CD4-positive, alpha-beta T cell (primary cell): ENCODE results near the gene RPL39L. TPM values are rescaled to one million over a fixed set of nuclear protein-coding genes. Genes with fewer than 3 reads are reported as not detected.

Experiments used
- ATAC-seq: fragments of 200-7000 bp; cut with Tn5 transposase; one replicate; pipeline ENCODE4 v1.10.0; 2022; ENCODE audit warnings: mild to moderate bottlenecking; ENCODE audit not compliant: poor library complexity
- CTCF ChIA-PET: fragments of 350-600 bp; sonication (Branson Sonifier 250); formaldehyde crosslinking; loops from one replicate; lab custom pipeline; 2021; ENCODE audit warnings: antibody characterized with exemption, inconsistent platforms; lab: Charles Lee
- POLR2A ChIA-PET: fragments of 350-600 bp; sonication (Branson Sonifier 250); formaldehyde crosslinking; loops from one replicate; lab custom pipeline; 2021; ENCODE audit warnings: antibody characterized with exemption, inconsistent platforms; lab: Charles Lee
- DNase-seq, 14 experiments: peaks; one replicate each; pipeline ENCODE4 v3.0.0-alpha.2; 2013 to 2020; ENCODE audit warnings: mixed read lengths in 2 of 14
- H3K27ac ChIP-seq, 2 donors: one replicate each; pipeline versions ENCODE4 v1.5.1 to v1.7.0; 2013; ENCODE audit warnings: low read length in 2 of 2, low read depth in 1 of 2, mild to moderate bottlenecking in 1 of 2
- H3K27me3 ChIP-seq, 2 experiments: 1 replicate in 1 of 2; 2 replicates in 1 of 2; pipeline versions ENCODE4 v1.6.1 to v1.7.0; 2013; ENCODE audit warnings: low read length in 2 of 2, control low read depth in 1 of 2, mild to moderate bottlenecking in 1 of 2, moderate library complexity in 1 of 2; ENCODE audit not compliant: insufficient read depth in 2 of 2, control insufficient read depth in 1 of 2
- H3K36me3 ChIP-seq: one replicate; pipeline ENCODE4 v1.6.1; 2013; ENCODE audit warnings: low read length, control low read depth; ENCODE audit not compliant: insufficient read depth
- H3K4me1 ChIP-seq: one replicate; pipeline ENCODE4 v1.6.1; 2013; ENCODE audit warnings: low read length, control low read depth; ENCODE audit not compliant: insufficient read depth
- H3K4me3 ChIP-seq: one replicate; pipeline ENCODE4 v1.5.1; 2013; ENCODE audit warnings: mild to moderate bottlenecking, low read length, moderate library complexity
- H3K9me3 ChIP-seq, 2 experiments: 1 replicate in 1 of 2; 2 replicates in 1 of 2; pipeline versions ENCODE4 v1.6.1 to v1.7.0; 2013; ENCODE audit warnings: low read length in 2 of 2, mild to moderate bottlenecking in 2 of 2, control low read depth in 1 of 2, moderate library complexity in 1 of 2; ENCODE audit not compliant: control insufficient read depth in 1 of 2, insufficient read depth in 1 of 2
- H3K27ac Mint-ChIP-seq: one replicate; pipeline ENCODE4 v1.8.0; 2020; ENCODE audit warnings: mixed read lengths
- H3K27me3 Mint-ChIP-seq: one replicate; pipeline ENCODE4 v1.8.0; 2021; ENCODE audit warnings: mixed read lengths
- H3K36me3 Mint-ChIP-seq: one replicate; pipeline ENCODE4 v1.8.0; 2021; ENCODE audit warnings: low read depth, mixed read lengths
- H3K4me1 Mint-ChIP-seq: one replicate; pipeline ENCODE4 v1.8.0; 2021; ENCODE audit warnings: low read depth, mixed read lengths
- H3K4me3 Mint-ChIP-seq: one replicate; pipeline ENCODE4 v1.8.0; 2020; ENCODE audit warnings: mild to moderate bottlenecking, mixed read lengths
- H3K9me3 Mint-ChIP-seq: one replicate; pipeline ENCODE4 v1.8.0; 2020; ENCODE audit warnings: mixed read lengths
- intact Hi-C, 2 experiments: fragments of 100-400 bp; cut with DNase I in 1 of 2; cut with micrococcal nuclease in 1 of 2; formaldehyde crosslinking; loops; one replicate each; pipeline versions ENCODE4 v1.15.1 to v1.9.0; 2023 to 2025; cut with DNase I, micrococcal nuclease
- total RNA-seq, 174 experiments: library from RNA in 2 of 174; stranded (reverse) in 2 of 174; gene quantifications; one replicate each; pipeline ENCODE4 v1.2.3 and lab custom pipeline; 2021 to 2026
- TF ChIP-seq, protein P1 (sequence below): fragments of 200-600 bp; IDR thresholded peaks from one replicate; pipeline ENCODE4 v1.8.0; 2022; ENCODE audit warnings: antibody characterized with exemption, mild to moderate bottlenecking

RPL39L gene
- total RNA-seq, 2 experiments from 2014 or later, result 1.1 to 1.7 TPM

DNA sequence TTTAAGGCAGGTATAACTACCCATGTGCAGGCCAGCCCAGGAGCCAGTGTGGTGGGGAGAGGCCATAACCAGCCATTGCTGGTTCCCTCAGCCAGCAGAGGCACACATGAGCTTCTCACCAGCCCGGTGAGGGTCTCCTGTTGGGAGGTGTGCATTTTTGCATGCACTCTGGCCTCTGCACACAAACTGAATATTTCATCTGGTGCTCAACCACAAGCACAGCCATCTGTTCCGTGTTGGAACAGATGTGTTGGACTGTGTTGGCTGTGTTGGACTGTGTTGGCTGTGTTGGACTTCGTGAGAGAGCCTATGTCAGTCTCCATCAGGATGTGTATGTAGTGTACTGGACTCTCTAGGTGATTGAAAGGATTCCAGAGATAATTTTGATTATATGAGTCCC, 67.2 kb downstream of the RPL39L start:
- Mint-ChIP-seq H3K36me3 (peaks cover 95% of the 10 kb centered on the region), H3K9me3 (no peaks in the 10 kb centered on the region), H3K27me3 (no peaks in the 10 kb centered on the region), H3K27ac (peak overlapping the region; percentile 31), H3K4me1 (peaks cover 40% of the 10 kb centered on the region), H3K4me3 (no peak overlapping the region)
- ChIA-PET CTCF (no interaction called here), POLR2A (interaction anchor here (0.8 kb wide), 1 partner anchor 140 kb away, joined by 6 read pairs; no protein-coding TSS in a partner anchor)
- TF ChIP-seq, protein P1, sequence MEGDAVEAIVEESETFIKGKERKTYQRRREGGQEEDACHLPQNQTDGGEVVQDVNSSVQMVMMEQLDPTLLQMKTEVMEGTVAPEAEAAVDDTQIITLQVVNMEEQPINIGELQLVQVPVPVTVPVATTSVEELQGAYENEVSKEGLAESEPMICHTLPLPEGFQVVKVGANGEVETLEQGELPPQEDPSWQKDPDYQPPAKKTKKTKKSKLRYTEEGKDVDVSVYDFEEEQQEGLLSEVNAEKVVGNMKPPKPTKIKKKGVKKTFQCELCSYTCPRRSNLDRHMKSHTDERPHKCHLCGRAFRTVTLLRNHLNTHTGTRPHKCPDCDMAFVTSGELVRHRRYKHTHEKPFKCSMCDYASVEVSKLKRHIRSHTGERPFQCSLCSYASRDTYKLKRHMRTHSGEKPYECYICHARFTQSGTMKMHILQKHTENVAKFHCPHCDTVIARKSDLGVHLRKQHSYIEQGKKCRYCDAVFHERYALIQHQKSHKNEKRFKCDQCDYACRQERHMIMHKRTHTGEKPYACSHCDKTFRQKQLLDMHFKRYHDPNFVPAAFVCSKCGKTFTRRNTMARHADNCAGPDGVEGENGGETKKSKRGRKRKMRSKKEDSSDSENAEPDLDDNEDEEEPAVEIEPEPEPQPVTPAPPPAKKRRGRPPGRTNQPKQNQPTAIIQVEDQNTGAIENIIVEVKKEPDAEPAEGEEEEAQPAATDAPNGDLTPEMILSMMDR, result no peak
- peaks cover 13% of the 10 kb centered on the region for H3K4me1 ChIP-seq
- H3K36me3 ChIP-seq, result peaks cover 91% of the 10 kb centered on the region
- DNase-seq (no peak), ATAC-seq (no peak)
- H3K27me3 ChIP-seq, result no peaks in the 10 kb centered on the region
- peak overlapping the region in 1 of 2 donors; percentile 45 for H3K27ac ChIP-seq
- H3K4me3 ChIP-seq, result no peak overlapping the region
- H3K9me3 ChIP-seq, result no peaks in the 10 kb centered on the region
- intact Hi-C loops, result no loop called here

Other genes starting within 250 kb of the RPL39L start
- gene ST6GAL1, start 209.0 kb downstream of the RPL39L start, total RNA-seq, result 10 to 100 TPM; 27.6 to 29.1 TPM
- not detected for gene RTP1, start 58.0 kb upstream of the RPL39L start, total RNA-seq
- gene MASP1, start 152.2 kb upstream of the RPL39L start, total RNA-seq, result not detected
- gene RTP4, start 228.9 kb upstream of the RPL39L start, total RNA-seq, result 1 to 10 TPM; 1.1 to 1.5 TPM